MM.1S (cell line): ENCODE data around the gene ENPP3.

Experiments
- CTCF ChIP-seq: fragments of 300-600 bp; sonication (generic); IDR thresholded peaks from 2 replicates; pipeline ENCODE4 v1.5.1; 2016; ENCODE audit warnings: antibody characterized with exemption, low read length, mixed read lengths
- EZH2 ChIP-seq: fragments of 300-600 bp; sonication (generic); optimal IDR thresholded peaks from 2 replicates; pipeline ENCODE3; 2017; ENCODE audit warnings: low read depth, mild to moderate bottlenecking, antibody characterized with exemption, low read length, mixed read lengths
- EZH2phosphoT487 ChIP-seq: fragments of 300-600 bp; sonication (generic); IDR thresholded peaks from 2 replicates; pipeline ENCODE4 v1.6.1; 2018; ENCODE audit warnings: antibody characterized with exemption, low read length

- TF ChIP-seq EZH2phosphoT487 (no peak), EZH2 (no peak), CTCF (no peak)
Observed at GRCh38 chr6:131784561-131784960, 147.5 kb downstream of the ENPP3 start.
